HG03520 (cell line): ENCODE data around the gene TAL1.
"Not testable (repeated sequence)": the region's sequence is repeated elsewhere in the genome, so short reads cannot be mapped to it uniquely, and the experiment has no call there.

Experiments
- ATAC-seq: cut with Tn5 transposase; IDR thresholded peaks from one replicate; pipeline ENCODE4 v1.9.1; 2021; ENCODE audit warnings: mild to moderate bottlenecking, moderate library complexity; ENCODE audit not compliant: unreplicated experiment

The TAL1 gene

GRCh38 chr1:47213230-47213963 is 18.6 kb downstream of the TAL1 start:
- ATAC-seq: no peak

- no peak for ATAC-seq
Measured at GRCh38 chr1:47212636-47213229, 19.3 kb downstream of the TAL1 start.

DNA sequence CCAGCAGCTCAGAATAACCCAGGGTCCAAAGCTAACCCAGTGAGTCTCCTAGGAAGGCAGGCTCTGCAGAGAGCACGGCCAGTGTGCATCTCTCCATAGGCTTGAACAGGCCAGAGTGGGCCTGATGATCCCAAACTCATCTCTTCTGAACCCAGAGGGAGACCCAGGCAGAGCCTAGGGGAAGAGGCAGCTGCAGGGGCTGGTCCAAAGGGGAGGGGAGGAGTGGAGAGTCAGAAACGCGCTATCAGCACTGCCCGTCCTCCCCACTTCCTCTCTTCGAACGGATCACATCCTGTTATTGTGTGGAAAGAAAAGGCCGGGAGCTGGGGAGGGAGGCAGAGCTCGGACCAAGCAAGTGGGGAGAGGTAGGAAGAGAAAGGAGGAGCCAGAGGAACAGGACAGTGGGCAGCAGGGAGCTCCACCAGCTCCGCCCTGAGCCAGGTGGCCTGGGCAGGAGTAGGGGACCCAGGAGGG is 20.2 kb downstream of the TAL1 start:
- ATAC-seq: no peak

GRCh38 chr1:47210666-47211065 is 21.4 kb downstream of the TAL1 start:
- no peak for ATAC-seq

DNA sequence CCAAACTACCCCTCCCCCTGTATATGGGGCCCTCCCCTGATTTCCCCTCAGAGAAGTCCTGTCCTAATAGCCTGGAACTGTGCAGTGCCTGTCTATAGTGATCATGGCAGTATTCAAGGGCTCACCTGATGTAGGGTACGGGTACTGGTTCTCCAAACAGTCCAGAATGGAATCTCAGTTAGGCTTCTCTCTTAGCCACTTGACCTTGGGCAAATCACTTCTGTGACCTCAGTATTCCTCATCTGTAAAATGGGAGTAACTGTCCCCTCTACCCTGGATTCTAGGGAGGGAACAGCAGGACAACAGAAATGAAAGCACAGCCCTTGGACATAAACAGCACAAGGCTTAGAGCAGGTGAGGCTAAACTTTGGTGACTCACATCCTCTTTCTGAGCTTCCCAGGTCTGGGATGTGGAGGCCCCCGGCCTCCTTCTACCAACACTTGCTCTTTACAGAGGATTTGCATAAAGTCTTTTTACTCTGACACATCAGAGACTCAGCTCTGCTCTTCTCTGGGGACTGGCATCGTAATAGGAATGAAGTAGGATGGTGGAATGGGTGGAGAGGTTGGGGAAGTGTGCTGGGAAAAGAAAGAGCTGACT is 22.2 kb downstream of the TAL1 start:
- no peak for ATAC-seq

DNA sequence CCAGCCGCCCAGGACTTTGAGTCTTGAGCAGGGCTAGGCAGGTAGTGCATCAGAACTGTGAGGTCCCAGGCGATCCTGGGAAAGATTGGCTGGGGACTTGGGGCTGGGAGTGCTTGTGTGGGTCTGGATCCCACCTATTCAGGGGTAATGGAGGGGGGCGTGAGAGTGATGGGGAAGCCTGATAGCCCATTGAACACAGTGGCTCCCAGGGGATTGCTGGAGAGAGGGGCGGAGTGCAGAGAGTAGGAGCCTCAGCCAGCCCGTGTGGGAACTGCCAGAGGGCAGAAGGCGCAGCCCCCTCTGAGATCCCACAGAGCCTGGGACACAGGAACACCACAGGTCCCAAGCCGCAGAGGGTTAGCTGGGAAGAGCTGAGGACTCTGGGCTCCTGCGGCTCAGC is 22.9 kb downstream of the TAL1 start:
- ATAC-seq: no peak

GRCh38 chr1:47208374-47208850 is 23.6 kb downstream of the TAL1 start:
- ATAC-seq: no peak

DNA sequence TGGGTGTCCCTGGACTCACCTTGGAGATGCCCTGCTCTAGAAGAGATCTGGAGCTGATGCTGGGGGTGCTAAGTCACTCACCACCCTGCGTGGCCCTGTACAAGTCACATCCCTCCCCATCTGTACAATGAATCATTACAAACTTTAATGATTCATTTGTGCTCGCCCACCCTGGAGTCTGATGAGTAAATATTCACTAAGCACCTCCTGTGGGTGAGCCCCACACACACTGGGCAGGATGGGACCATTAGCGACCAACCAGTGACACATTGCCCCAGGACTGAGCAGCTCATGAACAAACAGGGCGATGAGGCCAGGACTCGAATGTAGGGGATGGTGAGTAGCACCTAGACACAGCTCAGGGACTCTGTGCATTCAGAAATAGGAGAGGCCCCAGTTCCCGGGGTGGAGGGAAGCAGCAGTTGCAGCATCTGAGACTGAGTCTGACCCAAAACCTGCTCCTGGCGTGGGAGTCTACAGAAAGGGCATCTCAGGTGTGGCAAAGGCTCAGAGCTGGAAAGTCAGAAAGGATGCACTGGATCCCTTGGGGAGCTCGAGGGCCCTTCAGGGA is 24.1 kb downstream of the TAL1 start:
- no peak for ATAC-seq

GRCh38 chr1:47205918-47206317 is 26.1 kb downstream of the TAL1 start:
- ATAC-seq: no peak

DNA sequence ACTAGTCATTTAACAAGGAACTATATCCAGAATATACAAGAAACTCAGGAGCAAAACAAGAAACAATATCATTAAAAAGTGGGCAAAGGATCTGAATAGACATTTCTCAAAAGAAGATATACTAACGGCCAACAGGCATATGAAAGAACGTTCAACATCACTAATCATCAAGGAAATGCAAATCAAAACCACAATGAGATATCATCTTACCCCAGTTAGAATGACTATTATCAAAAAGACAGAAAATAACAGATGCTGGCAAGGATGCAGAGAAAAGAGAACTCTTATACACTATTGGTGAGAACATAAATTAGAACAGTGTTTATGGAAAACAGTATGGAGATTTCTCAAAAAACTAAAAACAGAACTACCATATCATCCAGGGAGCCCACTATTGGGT is 28.5 kb downstream of the TAL1 start:
- ATAC-seq: not testable (repeated sequence)

GRCh38 chr1:47201179-47201578 is 30.8 kb downstream of the TAL1 start:
- no peak for ATAC-seq

- no peak for ATAC-seq
Measured at GRCh38 chr1:47198214-47198613, 33.8 kb downstream of the TAL1 start.

DNA sequence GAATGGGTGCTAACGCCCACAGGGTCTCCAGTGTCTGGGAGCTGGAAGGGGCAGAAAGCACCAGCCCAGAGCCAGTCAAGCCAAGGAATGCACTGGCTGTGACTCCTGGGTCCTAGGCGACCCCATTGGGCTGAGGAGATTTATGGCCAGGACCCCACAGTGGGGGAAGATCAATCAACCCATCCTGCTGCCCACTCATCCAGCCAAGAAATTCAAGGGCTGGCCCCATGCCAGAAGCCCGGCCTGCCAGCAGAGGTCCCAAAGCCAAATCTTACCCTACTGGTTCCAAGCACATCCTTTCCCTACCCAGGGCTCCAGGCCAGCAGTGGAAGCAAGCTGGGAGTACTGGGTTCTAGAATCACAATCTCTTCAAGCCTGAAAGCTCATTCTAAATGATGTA is 35.4 kb downstream of the TAL1 start:
- ATAC-seq: no peak

- ATAC-seq: not testable (repeated sequence)
Measured at GRCh38 chr1:47195981-47196380, 36.0 kb downstream of the TAL1 start.

DNA sequence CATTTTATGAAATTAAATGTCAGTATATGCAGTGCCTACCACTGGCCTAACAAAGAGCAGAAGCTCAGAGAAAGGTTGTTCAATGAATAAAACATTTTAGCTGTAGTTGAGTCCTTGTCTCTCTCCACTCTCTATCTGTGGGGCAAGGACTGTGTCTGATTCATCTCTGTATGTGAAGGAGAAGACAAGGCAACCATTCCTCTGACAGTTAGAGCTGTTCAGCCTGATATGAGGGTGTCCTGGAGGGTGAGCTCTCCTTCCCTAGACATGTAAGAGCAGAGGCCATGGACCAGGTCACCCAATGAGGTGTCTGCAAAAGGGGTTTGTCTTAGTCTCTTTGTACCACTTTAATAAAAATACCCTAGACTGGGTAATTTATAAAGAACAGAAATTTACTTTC is 37.7 kb downstream of the TAL1 start:
- ATAC-seq: no peak

- not testable (repeated sequence) for ATAC-seq
Measured at GRCh38 chr1:47193496-47193895, 38.5 kb downstream of the TAL1 start.

- ATAC-seq: no peak
Measured at GRCh38 chr1:47192458-47193384, 39.3 kb downstream of the TAL1 start.

- no peak for ATAC-seq
Measured at GRCh38 chr1:47191940-47192457, 40.0 kb downstream of the TAL1 start.

- no peak for ATAC-seq
Measured at GRCh38 chr1:47190857-47191256, 41.2 kb downstream of the TAL1 start.

GRCh38 chr1:47190509-47190855 is 41.5 kb downstream of the TAL1 start:
- no peak for ATAC-seq
